LNCAP (cell line): ENCODE data around the gene PJA1.

Experiments
- TF ChIP-seq, protein P1 (sequence below): fragments of 450-650 bp; IDR thresholded peaks from 2 replicates; pipeline ENCODE4 v1.5.1; 2017; ENCODE audit warnings: mild to moderate bottlenecking

Gene PJA1

DNA sequence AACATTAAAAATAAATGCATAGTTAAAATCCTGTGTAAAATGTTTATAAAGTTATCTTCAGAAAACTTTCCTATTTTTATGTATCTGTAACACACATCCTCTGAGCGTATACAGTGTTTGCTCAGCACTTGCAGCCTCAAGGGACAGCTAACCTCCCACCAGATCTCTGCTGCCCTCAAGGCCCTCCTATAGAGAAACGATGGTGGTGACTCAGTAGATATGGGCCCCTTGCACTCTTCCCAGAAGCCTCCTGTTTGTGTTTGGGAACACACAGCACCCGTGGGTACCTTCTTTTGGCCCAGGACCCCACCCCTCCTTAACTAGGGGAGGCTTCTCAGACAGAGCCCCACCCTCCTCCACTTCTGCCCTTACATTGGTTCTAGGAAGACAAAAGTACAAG, 26.7 kb downstream of the PJA1 start:
- TF ChIP-seq, protein P1, sequence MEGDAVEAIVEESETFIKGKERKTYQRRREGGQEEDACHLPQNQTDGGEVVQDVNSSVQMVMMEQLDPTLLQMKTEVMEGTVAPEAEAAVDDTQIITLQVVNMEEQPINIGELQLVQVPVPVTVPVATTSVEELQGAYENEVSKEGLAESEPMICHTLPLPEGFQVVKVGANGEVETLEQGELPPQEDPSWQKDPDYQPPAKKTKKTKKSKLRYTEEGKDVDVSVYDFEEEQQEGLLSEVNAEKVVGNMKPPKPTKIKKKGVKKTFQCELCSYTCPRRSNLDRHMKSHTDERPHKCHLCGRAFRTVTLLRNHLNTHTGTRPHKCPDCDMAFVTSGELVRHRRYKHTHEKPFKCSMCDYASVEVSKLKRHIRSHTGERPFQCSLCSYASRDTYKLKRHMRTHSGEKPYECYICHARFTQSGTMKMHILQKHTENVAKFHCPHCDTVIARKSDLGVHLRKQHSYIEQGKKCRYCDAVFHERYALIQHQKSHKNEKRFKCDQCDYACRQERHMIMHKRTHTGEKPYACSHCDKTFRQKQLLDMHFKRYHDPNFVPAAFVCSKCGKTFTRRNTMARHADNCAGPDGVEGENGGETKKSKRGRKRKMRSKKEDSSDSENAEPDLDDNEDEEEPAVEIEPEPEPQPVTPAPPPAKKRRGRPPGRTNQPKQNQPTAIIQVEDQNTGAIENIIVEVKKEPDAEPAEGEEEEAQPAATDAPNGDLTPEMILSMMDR, result no peak

DNA sequence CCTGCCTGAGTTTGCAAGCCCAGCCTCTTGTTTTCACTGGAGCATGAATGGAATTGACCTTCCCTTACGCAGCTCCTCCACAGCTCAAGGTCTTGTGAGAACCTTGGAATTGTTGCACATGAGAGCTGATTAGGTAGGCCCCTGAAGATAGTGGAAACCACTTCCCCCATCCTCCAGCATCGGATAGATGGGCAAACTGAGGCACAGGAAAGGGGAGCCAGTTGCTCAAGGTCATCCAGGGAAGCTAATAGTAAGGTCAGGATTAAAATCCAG, 27.2 kb downstream of the PJA1 start:
- TF ChIP-seq, protein P1, result no peak

DNA sequence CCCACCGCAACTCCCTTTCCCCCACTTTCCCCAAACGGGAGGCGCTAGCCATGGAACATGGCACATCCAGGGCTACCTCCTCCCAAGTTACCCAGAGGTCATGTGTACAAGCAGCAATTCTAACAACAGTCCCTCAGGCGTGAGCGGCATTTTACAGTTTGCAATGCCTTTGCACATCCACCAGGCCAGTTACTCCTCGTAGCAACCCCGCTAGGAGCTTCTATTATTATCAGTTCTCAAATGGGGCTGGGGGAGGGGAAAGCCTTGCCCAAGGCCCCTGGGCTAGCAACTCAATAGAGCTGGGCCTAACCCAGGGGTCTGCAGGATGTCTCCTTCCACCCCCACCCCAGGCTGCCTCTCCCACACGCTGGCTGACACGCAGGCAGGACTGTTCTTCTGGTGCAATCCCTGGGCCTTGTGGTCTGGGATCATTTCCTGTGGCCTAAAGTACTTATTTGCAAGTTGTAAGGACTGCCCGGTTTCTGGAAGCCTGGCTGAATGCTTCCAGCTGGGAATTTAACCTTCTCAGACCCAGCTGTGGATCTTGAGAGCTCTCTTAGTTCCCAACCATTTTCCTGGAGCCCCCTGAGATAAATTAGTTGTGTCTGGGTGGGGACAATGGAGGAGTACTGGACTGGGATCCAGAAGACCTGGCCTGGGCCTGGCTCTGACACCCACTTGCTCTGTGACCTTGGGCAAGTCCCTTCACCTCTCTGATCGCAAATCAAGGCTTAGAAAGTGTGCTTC, 27.7 kb downstream of the PJA1 start:
- TF ChIP-seq, protein P1, result no peak

DNA sequence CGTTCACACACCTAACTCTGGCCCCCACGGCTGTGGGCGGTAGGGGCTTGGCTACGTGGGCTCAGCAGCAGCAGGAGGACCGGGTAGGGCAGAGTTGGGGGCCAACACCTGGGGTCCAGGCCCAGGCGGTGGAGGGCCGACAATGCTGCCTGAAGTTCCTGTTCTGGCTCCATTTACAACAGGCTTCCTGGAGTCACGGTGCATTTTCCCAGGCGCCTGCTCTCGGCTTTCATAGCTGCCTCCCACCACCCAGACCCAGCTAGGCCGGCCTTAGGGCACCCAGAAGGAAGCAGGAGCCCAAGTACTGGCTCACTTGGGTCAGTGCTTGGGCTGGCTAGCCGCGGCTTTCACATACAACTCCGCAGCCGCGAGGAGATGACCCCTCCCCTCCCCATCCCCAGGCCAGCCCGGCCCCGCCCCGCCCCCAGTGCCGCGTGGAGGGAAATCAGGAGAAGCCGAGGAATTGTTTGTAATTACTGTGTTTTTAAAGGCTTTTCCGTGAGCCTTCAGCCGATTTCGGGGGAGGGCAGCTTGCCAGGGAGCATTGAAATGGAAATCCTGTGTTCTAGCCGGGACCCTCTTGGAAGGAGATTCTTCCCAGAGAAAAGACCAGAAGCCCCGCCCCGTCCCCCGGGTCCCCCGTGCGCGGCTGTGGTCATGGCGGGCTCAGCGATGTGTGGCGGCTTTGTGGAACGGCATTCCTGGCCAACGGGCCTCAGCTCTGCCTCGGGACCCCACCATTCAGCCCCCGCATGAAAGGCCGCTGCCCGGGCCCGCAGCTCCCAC, 28.5 kb downstream of the PJA1 start:
- TF ChIP-seq, protein P1, result no peak

DNA sequence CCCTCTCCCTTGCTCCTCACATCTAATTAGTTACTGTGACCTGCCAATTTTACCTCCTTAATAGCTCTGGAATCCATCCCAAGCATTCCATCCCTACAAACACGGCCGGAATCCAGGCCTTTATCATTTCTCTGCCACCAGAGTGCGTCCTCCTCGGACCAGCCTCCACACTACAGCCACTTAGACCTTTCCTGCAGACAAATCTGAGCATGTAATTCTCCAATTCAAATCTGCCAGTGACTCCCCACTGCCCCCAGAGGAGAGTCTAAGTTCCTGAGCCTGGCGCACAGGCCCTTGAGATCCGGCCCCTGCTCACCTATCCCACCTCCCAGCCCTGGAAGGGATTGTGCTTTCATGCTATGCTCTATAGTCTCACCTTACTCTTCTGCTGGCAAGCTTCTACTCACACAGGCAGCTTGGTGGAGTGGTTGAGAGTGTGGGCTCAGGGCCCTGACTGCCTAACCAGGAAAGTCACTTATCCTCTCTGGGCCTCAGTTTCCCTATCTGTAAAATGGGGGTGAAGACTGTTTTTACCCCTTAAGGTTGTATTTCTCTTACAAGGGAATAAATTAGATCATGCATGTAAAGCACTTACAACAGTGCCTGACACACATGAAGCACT, 31.2 kb downstream of the PJA1 start:
- TF ChIP-seq, protein P1, result peak; percentile 59

DNA sequence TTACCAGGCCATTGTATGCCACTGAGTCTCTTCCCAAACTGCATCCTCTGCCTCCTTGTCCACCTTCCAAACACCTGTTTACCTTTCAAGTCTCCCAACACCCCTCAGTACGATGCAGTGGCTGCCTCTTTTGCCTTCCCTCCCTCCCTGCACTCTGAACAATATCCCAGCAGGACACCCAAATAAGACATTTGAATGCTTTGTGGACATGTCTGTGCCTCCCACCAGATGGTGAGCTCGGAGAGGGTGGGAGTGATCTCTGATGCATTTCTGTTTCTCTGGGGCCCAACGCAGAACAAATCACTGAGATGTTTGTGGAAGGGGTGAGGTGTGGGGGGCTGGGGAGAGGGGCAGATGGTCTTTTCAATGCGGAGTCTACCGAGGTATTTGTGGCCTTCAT, 33.4 kb downstream of the PJA1 start:
- TF ChIP-seq, protein P1, result no peak

DNA sequence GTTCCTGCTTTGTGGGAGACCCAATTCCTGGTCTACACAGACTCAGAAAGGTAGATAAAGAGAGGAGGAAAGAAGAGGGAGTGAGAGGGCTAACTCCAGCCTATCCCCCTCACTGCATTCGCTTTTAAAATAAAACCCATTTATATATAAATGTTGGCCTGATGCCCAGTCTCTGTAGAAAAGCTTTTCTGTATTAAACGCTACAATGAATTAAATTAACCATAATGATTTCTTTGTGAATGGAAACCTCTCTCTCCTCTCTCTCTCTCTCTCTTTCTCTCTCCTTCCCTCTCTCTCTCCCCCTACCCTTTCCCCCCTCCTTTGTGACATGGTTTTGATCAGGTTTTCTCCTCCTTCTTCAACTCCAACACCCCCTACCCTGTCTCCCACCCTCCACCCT, 34.8 kb downstream of the PJA1 start:
- TF ChIP-seq, protein P1, result no peak
